ENCODE results near the gene A1CF. TPM values are rescaled to one million over a fixed set of nuclear protein-coding genes. Genes with fewer than 3 reads are reported as not detected.
A peak's percentile ranks its signal among the peaks of the same experiment; 100 is the strongest.

A1CF gene
- total and polyA plus RNA-seq, 2 of the 8 experiments (the other 6 are each of a cell fraction or from before 2014, with no cell fraction given) = not detected

DNA sequence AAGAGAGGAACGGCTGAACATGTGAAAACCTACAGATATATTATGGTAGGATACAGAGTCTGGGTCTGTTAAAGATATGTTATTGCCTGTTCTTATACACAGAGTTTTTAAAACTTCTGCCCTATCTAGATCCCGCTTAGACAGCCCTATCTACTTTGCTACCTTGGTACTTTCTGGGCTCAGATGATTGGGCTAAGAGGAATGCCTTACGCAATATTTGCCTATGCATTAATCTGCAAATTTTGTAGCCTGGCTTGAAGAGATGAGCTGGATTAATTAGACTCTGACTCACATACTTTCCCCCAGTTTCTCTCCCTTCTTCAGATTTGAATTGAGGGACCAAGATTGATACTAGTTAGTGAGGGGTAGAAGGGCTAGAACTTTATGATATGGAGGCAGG lies 33.6 kb upstream of the A1CF start:
- H4K8ac ChIP-seq (ENCODE audit: extremely low read depth, insufficient read depth, low read length) = no peak overlapping the region
- 85% methylated on average over 3 of the region's 3 CpGs; no CpG with 5 or more reads in 1 of the 2 experiments for WGBS, 2 experiments (ENCODE audit: extremely low coverage in 1 of 2, insufficient coverage in 1 of 2, insufficient read length in 1 of 2, insufficient replicate concordance in 2 of 2, low coverage in 1 of 2, low lambda C conversion rate in 2 of 2, missing lambda C conversion rate in 1 of 2)
- H2BK12ac ChIP-seq (ENCODE audit: low read depth, low read length) = no peak overlapping the region
- H3K36me3 ChIP-seq (ENCODE audit: control insufficient read depth in 2 of 4, insufficient read depth in 4 of 4, low read length in 3 of 4) = peaks cover 0 to 2% (median 0%) of the 10 kb centered on the region in 4 experiments; a peak in 1 of 8 replicates
- H3K9ac ChIP-seq (replicated peaks in 1 of 4; ENCODE audit: extremely low read depth in 1 of 4, low read depth in 3 of 4, low read length in 3 of 4) = no peak overlapping the region
- H3K4me2 ChIP-seq (ENCODE audit: insufficient read depth in 1 of 2, low read depth in 2 of 2, low read length in 2 of 2) = no peak overlapping the region
- H3K79me1 ChIP-seq (ENCODE audit: low read depth, low read length) = no peaks in the 10 kb centered on the region
- H3K9me3 ChIP-seq (ENCODE audit: insufficient read depth in 2 of 2, low read depth in 1 of 2, low read length in 1 of 2) = peaks cover 14 to 17% of the 10 kb centered on the region in 2 experiments
- H2BK5ac ChIP-seq (ENCODE audit: low read depth, low read length) = no peak overlapping the region
- H3K56ac ChIP-seq (replicated peaks; ENCODE audit: insufficient read length, low read depth, low read length) = no peak overlapping the region
- H3K79me2 ChIP-seq (ENCODE audit: control insufficient read depth in 1 of 2, insufficient read depth in 2 of 2, low read length in 2 of 2) = no peaks in the 10 kb centered on the region
- POLR2A ChIA-PET (ENCODE audit: partially characterized antibody) = no interaction called here
- 0 out of 2 replicates have a peak overlapping the region, but pooled peaks have one; percentile 57 for H2AFZ ChIP-seq (ENCODE audit: low read length)
- H3K4me1 ChIP-seq (replicated peaks in 1 of 4; ENCODE audit: control insufficient read depth in 3 of 4, insufficient read depth in 4 of 4, low read length in 3 of 4) = no peaks in the 10 kb centered on the region
- no peak overlapping the region for H3K18ac ChIP-seq (ENCODE audit: extremely low read depth, low read length)
- no peak overlapping the region for H3K4me3 ChIP-seq (ENCODE audit: extremely low read depth in 1 of 4, insufficient read depth in 2 of 4, low read depth in 3 of 4, low read length in 4 of 4)
- no peak overlapping the region for H3K14ac ChIP-seq (ENCODE audit: insufficient read length)
- no peak overlapping the region for H3K4ac ChIP-seq (replicated peaks; ENCODE audit: insufficient read length, low read depth, low read length)
- FAIRE-seq (no peak), DNase-seq (ENCODE audit: low read depth in 1 of 2, low spot score in 2 of 2) (no peak)
- no peaks in the 10 kb centered on the region for H3K27me3 ChIP-seq (replicated peaks in 1 of 4; ENCODE audit: control insufficient read depth in 3 of 4, extremely low read depth in 1 of 4, insufficient read depth in 3 of 4, low read length in 3 of 4)
- no peak overlapping the region for H4K5ac ChIP-seq (ENCODE audit: insufficient read length, low read depth, low read length)
- H4K20me1 ChIP-seq (replicated peaks in 1 of 2; ENCODE audit: control insufficient read depth in 1 of 2, insufficient read depth in 2 of 2, low read length in 2 of 2) = no peaks in the 10 kb centered on the region
- H2BK120ac ChIP-seq (replicated peaks; ENCODE audit: low read depth, low read length) = no peak overlapping the region
- no peak overlapping the region for H3K23ac ChIP-seq (ENCODE audit: insufficient read length)
- CTCF ChIA-PET (ENCODE audit: partially characterized antibody) = no interaction called here
- no peak overlapping the region for H3K27ac ChIP-seq (ENCODE audit: low read depth, low read length)
- H2BK20ac ChIP-seq (ENCODE audit: low read length) = no peak overlapping the region
- H4K91ac ChIP-seq (replicated peaks; ENCODE audit: insufficient read length, low read length) = no peak overlapping the region
- no peak overlapping the region for H2BK15ac ChIP-seq (ENCODE audit: low read length)
- no peaks in the 10 kb centered on the region for H3K23me2 ChIP-seq (ENCODE audit: low read depth, low read length)
- H2AK5ac ChIP-seq (ENCODE audit: low read depth, low read length) = no peak overlapping the region
- TF ChIP-seq SIRT6 (IDR thresholded peaks at IDR 0.05; ENCODE audit: low read length) (no peak), RXRA (IDR thresholded peaks at IDR 0.05; ENCODE audit: insufficient read depth, low read depth, low read length) (no peak), BRCA1 (IDR thresholded peaks at IDR 0.05; ENCODE audit: low read depth, low read length) (no peak), CBX5 (IDR thresholded peaks at IDR 0.05; ENCODE audit: low read depth, low read length) (no peak), RFX5 (IDR thresholded peaks at IDR 0.05; ENCODE audit: borderline replicate concordance, low read depth, low read length) (no peak), CEBPB (IDR thresholded peaks at IDR 0.05; ENCODE audit: low read depth, low read length) (peak; percentile 44; the same call in 1 of the 2 replicates)
